Ishikawa (cell line): ENCODE measurements around the gene PPIG.

Source experiments
- CEBPB ChIP-seq: IDR thresholded peaks from 2 replicates; pipeline ENCODE4 v1.6.1; 2012
- CREB1 ChIP-seq: IDR thresholded peaks from 2 replicates; pipeline ENCODE4 v1.6.1; 2012; ENCODE audit warnings: low read depth
- EGR1 ChIP-seq: IDR thresholded peaks from 2 replicates; pipeline ENCODE4 v1.6.1; 2012
- EP300 ChIP-seq: IDR thresholded peaks from 2 replicates; pipeline ENCODE4 v1.6.1; 2012; ENCODE audit warnings: borderline replicate concordance
- FOXM1 ChIP-seq: IDR thresholded peaks from 2 replicates; pipeline ENCODE4 v1.6.1; 2012; ENCODE audit warnings: low read depth, borderline replicate concordance
- NFIC ChIP-seq: IDR thresholded peaks from 2 replicates; pipeline ENCODE4 v1.6.1; 2012
- RAD21 ChIP-seq: IDR thresholded peaks from 2 replicates; pipeline ENCODE4 v1.6.1; 2012; ENCODE audit warnings: low read depth
- TAF1 ChIP-seq: IDR thresholded peaks from 2 replicates; pipeline ENCODE4 v1.6.1; 2012; ENCODE audit warnings: low read depth, mild to moderate bottlenecking
- TEAD4 ChIP-seq: IDR thresholded peaks from 2 replicates; pipeline ENCODE4 v1.6.1; 2012
- YY1 ChIP-seq: IDR thresholded peaks from 2 replicates; pipeline ENCODE4 v1.6.1; 2012; ENCODE audit warnings: low read depth
- TF ChIP-seq, protein P1 (sequence below): IDR thresholded peaks from 2 replicates; pipeline ENCODE4 v1.6.1; 2012
- TF ChIP-seq, protein P2 (sequence below): IDR thresholded peaks from 2 replicates; pipeline ENCODE4 v1.6.1; 2012; ENCODE audit warnings: low read depth, mild to moderate bottlenecking
- TF ChIP-seq, protein P3 (sequence below): IDR thresholded peaks from 2 replicates; pipeline ENCODE4 v1.6.1; 2012

DNA sequence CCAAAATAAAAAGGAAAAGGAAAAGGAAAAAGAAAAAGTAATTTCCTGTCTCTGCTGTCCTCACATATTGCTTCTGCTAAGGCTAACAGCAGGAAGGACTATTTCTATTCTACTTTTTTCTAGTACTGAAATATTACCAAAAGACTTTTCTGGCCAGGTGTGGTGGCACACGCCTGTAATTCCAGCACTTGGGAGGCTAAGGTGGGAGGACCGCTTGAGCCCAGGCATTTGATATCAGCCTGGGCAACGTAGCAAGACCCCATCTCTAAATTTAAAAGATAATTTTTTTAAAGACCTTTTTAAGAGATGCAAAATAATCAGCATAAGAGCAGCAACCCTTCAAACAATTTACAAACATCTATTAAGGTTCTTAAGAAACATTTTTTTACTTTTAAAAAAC, 41.7 kb upstream of the PPIG start:
- TF ChIP-seq YY1 (no peak), CEBPB (no peak), EP300 (no peak), EGR1 (no peak), NFIC (no peak), TAF1 (no peak), TEAD4 (no peak), FOXM1 (no peak), CREB1 (no peak), RAD21 (no peak)
- TF ChIP-seq, protein P1, sequence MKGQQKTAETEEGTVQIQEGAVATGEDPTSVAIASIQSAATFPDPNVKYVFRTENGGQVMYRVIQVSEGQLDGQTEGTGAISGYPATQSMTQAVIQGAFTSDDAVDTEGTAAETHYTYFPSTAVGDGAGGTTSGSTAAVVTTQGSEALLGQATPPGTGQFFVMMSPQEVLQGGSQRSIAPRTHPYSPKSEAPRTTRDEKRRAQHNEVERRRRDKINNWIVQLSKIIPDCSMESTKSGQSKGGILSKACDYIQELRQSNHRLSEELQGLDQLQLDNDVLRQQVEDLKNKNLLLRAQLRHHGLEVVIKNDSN, result no peak
- TF ChIP-seq, protein P2, sequence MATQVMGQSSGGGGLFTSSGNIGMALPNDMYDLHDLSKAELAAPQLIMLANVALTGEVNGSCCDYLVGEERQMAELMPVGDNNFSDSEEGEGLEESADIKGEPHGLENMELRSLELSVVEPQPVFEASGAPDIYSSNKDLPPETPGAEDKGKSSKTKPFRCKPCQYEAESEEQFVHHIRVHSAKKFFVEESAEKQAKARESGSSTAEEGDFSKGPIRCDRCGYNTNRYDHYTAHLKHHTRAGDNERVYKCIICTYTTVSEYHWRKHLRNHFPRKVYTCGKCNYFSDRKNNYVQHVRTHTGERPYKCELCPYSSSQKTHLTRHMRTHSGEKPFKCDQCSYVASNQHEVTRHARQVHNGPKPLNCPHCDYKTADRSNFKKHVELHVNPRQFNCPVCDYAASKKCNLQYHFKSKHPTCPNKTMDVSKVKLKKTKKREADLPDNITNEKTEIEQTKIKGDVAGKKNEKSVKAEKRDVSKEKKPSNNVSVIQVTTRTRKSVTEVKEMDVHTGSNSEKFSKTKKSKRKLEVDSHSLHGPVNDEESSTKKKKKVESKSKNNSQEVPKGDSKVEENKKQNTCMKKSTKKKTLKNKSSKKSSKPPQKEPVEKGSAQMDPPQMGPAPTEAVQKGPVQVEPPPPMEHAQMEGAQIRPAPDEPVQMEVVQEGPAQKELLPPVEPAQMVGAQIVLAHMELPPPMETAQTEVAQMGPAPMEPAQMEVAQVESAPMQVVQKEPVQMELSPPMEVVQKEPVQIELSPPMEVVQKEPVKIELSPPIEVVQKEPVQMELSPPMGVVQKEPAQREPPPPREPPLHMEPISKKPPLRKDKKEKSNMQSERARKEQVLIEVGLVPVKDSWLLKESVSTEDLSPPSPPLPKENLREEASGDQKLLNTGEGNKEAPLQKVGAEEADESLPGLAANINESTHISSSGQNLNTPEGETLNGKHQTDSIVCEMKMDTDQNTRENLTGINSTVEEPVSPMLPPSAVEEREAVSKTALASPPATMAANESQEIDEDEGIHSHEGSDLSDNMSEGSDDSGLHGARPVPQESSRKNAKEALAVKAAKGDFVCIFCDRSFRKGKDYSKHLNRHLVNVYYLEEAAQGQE, result no peak
- TF ChIP-seq, protein P3, sequence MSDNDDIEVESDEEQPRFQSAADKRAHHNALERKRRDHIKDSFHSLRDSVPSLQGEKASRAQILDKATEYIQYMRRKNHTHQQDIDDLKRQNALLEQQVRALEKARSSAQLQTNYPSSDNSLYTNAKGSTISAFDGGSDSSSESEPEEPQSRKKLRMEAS, result no peak
